Vein endothelial cell (primary cell): ENCODE data around the gene TRMT10B. TPM values are rescaled to one million over a fixed set of nuclear protein-coding genes. Genes with fewer than 3 reads are reported as not detected.

Experiments used
- total RNA-seq: library from RNA; depleted of rRNA; stranded (reverse); fragments of >200 nt; gene quantifications from 2 replicates; pipeline ENCODE4 v1.2.3, GENCODE V29; 2012

TRMT10B gene, protein sequence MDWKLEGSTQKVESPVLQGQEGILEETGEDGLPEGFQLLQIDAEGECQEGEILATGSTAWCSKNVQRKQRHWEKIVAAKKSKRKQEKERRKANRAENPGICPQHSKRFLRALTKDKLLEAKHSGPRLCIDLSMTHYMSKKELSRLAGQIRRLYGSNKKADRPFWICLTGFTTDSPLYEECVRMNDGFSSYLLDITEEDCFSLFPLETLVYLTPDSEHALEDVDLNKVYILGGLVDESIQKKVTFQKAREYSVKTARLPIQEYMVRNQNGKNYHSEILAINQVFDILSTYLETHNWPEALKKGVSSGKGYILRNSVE
- total RNA-seq, result 3.1 and 3.3 TPM in 2 replicates

DNA sequence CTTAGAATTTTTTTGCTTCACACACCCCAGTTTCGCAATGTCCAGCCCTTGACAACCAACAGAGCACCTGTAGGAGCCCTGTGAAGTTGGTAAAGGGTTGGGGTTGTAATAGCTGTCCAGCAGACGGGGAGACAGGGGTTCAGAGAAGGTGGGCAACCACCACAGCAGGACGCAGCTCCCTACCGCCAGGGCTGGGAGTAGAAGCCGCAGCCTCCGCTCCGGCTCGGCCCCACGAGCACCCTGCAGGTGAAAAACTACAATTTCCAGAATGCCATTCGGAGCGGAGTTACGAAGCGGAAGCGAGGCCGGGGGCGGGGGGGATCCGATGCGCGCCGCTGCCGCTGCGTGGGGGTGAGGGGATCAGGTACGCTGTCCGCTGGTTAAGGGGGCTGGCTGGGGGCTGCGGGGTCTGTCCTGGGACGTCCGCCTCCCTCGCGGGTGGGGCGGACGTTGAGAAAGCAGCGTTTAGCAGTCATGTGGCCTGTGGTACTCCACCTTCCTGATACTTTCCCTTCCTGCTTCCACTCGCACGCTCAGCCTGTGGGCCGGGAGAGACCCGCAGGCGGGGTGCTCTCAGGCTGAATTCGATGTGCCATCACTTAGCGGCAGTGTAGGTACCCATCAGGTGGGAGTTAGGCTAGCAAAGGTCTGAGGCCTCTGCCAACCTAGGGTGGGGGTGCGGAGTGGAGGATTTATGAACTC, at the start of gene TRMT10B:
TSS of gene TRMT10B (plus strand) at position 317 of the 702 bp plus-strand sequence. CDS start 8,127 bp downstream, outside the sequence.

DNA sequence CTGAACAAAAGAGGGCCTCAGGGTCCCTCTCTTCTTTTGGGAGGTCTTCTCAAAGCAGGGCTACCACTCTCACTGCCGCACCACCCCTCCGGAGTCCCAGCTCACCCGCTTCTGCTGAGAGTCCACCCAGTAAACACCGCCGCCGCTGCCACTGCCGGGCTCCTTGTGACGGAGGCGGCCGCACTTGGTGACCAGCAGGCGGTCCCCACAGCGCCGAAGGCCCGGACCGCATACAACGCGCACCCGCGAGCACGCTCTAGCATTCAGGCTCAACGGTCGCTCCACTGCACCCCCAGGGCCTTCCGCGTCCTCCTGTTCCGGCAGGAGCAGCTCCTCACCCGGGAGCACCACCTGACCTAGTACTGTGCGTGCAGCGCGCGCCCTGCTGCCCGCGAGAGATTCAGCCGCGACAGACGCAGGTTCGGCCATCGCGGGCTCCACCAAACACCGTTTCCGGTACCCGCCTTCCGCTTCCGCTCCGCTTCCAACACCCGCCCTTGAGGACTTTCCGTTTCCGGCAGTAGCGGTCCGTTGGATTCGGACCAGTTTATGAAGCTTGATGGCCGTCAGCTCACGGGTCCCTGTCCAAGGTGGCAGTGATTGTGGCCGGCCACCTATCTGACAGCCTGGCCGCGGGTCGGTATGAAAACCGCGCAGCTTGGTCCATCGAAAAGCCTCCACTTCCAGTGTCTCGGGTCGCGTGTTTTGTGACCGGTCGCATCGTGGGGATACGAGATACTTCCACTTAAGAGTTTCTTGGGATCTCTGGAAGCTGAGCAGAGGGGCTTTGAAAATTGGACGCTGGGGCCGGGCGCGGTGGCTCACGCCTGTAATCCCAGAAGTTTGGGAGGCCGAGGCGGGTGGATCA, 31.2 kb downstream of the TRMT10B start, which contains the start of gene EXOSC3:
TSS of gene EXOSC3 (minus strand) at position 449 of the 868 bp plus-strand sequence. CDS start at position 429, 20 bp downstream.

DNA sequence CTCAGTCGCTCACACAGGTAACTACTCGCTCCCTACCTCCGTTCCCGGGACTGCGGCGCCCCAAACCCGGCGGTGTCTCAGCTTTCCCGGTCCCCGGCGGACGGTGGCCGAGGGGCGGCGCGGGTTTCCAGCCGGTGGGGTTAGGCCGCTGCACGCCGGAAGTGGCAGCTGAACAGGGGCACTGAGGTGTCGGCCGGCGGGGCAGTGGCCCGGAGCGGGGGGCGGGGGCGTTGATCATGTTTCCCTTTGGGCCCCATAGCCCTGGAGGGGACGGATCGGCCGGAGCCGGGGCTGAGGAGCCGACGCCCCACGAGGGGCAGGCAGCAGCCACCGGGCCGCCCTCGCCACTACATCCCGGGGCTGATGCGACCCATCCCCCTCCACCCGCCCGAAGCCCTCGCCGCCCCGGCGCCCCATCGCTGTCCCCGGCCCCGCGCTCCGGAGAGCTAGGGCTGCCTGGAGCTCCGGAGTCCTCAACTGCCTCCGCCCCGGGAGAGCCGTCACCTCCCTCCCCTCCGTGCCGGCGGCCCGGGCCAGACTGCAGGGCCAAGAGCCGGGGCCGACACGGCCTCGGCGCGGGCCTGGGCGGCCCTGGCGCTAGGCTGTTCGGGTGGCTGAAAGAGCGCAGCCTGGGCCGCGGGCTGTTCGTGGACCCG, 47.2 kb downstream of the TRMT10B start, which contains the start of gene DCAF10:
TSS of gene DCAF10 (plus strand) at position 167 of the 656 bp plus-strand sequence. CDS start at position 237, 70 bp downstream.

Other genes starting within 250 kb of the TRMT10B start
- gene FBXO10, start 177.4 kb upstream of the TRMT10B start, total RNA-seq, result 10.9 and 11.8 TPM in 2 replicates
- 136 and 141 TPM in 2 replicates for gene TOMM5, start 161.2 kb upstream of the TRMT10B start, total RNA-seq
- gene FRMPD1, start 102.9 kb upstream of the TRMT10B start, total RNA-seq, result not detected in 2 replicates
- 21.9 and 22.7 TPM in 2 replicates for gene EXOSC3, start 31.3 kb downstream of the TRMT10B start, total RNA-seq
- gene DCAF10, start 47.0 kb downstream of the TRMT10B start, total RNA-seq, result 22.2 and 24.5 TPM in 2 replicates
- 73.5 and 75.1 TPM in 2 replicates for gene SLC25A51, start 150.3 kb downstream of the TRMT10B start, total RNA-seq